H1 (cell line): ENCODE measurements around the gene AKAP7. TPM values are rescaled to one million over a fixed set of nuclear protein-coding genes. Genes with fewer than 3 reads are reported as not detected.
"Not testable (repeated sequence)": the region's sequence is repeated elsewhere in the genome, so short reads cannot be mapped to it uniquely, and the experiment has no call there.

Experiments
- CTCF ChIA-PET: fragments of 300-600 bp; sonication (Branson Sonifier 250); formaldehyde crosslinking; loops from one replicate; lab custom pipeline; 2021; ENCODE audit not compliant: partially characterized antibody; lab: Charles Lee
- POLR2A ChIA-PET: fragments of 300-600 bp; sonication (Branson Sonifier 250); formaldehyde crosslinking; loops from one replicate; lab custom pipeline; 2021; ENCODE audit warnings: inconsistent platforms; ENCODE audit not compliant: partially characterized antibody; lab: Charles Lee
- DNase-seq, 2 experiments: peaks; one replicate each; pipeline versions ENCODE4 v3.0.0 to v3.0.0-alpha.2; 2010 to 2022; ENCODE audit warnings: low spot score in 2 of 2, low read depth in 1 of 2, mixed read lengths in 1 of 2
- FAIRE-seq: peaks from 2 replicates; lab custom pipeline; 2011; peaks lifted over from hg19 to GRCh38; lab: Jason Lieb, UNC
- H2AFZ ChIP-seq: 2 replicates; pipeline ENCODE4 v1.8.1; 2012; ENCODE audit warnings: low read length, inconsistent platforms
- H2AK5ac ChIP-seq: 2 replicates; pipeline ENCODE4 v1.6.1; 2013; ENCODE audit warnings: low read depth, low read length
- H2BK120ac ChIP-seq: replicated peaks from 2 replicates; pipeline ENCODE3; 2013; ENCODE audit warnings: low read depth, low read length, inconsistent platforms
- H2BK12ac ChIP-seq: 2 replicates; pipeline ENCODE4 v1.6.1; 2013; ENCODE audit warnings: low read depth, low read length
- H2BK15ac ChIP-seq: 2 replicates; pipeline ENCODE4 v1.6.1; 2013; ENCODE audit warnings: low read length
- H2BK20ac ChIP-seq: 2 replicates; pipeline ENCODE4 v1.6.1; 2013; ENCODE audit warnings: low read length
- H2BK5ac ChIP-seq: 2 replicates; pipeline ENCODE4 v1.6.1; 2013; ENCODE audit warnings: low read depth, low read length
- H3K14ac ChIP-seq: 2 replicates; pipeline ENCODE4 v1.6.1; 2013; ENCODE audit warnings: inconsistent platforms; ENCODE audit not compliant: insufficient read length
- H3K18ac ChIP-seq: 2 replicates; pipeline ENCODE4 v1.6.1; 2013; ENCODE audit warnings: low read length; ENCODE audit errors: extremely low read depth
- H3K23ac ChIP-seq: 2 replicates; pipeline ENCODE4 v1.6.1; 2013; ENCODE audit warnings: inconsistent platforms; ENCODE audit not compliant: insufficient read length
- H3K23me2 ChIP-seq: 2 replicates; pipeline ENCODE4 v1.6.1; 2013; ENCODE audit warnings: low read depth, low read length
- H3K27ac ChIP-seq: 2 replicates; pipeline ENCODE4 v1.6.1; 2011; ENCODE audit warnings: low read depth, low read length, inconsistent platforms
- H3K27me3 ChIP-seq, 4 experiments: replicated peaks in 1 of 4; 1 replicate in 1 of 4; 2 replicates in 3 of 4; pipeline versions ENCODE4 v1.6.1 to v1.8.1; 2011 to 2013; ENCODE audit warnings: low read length in 3 of 4, mild to moderate bottlenecking in 3 of 4, inconsistent platforms in 2 of 4, mixed read lengths in 2 of 4, moderate library complexity in 1 of 4; ENCODE audit not compliant: control insufficient read depth in 3 of 4, insufficient read depth in 3 of 4; ENCODE audit errors: extremely low read depth in 1 of 4
- H3K36me3 ChIP-seq, 4 experiments: 2 replicates each; pipeline versions ENCODE4 v1.6.1 to v1.8.1; 2011 to 2013; ENCODE audit warnings: mild to moderate bottlenecking in 4 of 4, low read length in 3 of 4, moderate library complexity in 2 of 4, control low read depth in 1 of 4, inconsistent platforms in 1 of 4; ENCODE audit not compliant: insufficient read depth in 4 of 4, control insufficient read depth in 2 of 4
- H3K4ac ChIP-seq: replicated peaks from 2 replicates; pipeline ENCODE3; 2013; ENCODE audit warnings: low read length, low read depth, mixed read lengths, inconsistent platforms; ENCODE audit not compliant: insufficient read length
- H3K4me1 ChIP-seq, 4 experiments: replicated peaks in 1 of 4; 1 replicate in 1 of 4; 2 replicates in 3 of 4; pipeline versions ENCODE4 v1.6.1 to v1.8.1; 2011 to 2013; ENCODE audit warnings: low read length in 3 of 4, inconsistent platforms in 2 of 4, mixed read lengths in 1 of 4; ENCODE audit not compliant: insufficient read depth in 4 of 4, control insufficient read depth in 3 of 4
- H3K4me2 ChIP-seq, 2 experiments: 2 replicates each; pipeline versions ENCODE4 v1.6.1 to v1.8.1; 2011 to 2013; ENCODE audit warnings: low read depth in 2 of 2, low read length in 2 of 2, control low read depth in 1 of 2, inconsistent platforms in 1 of 2, mild to moderate bottlenecking in 1 of 2; ENCODE audit not compliant: insufficient read depth in 1 of 2
- H3K4me3 ChIP-seq, 4 experiments: fragments of 200-600, 300-600 bp in 1 of 4; sonication (generic), shearing (Covaris generic), sonication (Bioruptor Twin) in 1 of 4; 2 replicates each; pipeline versions ENCODE4 v1.5.1 to v1.8.1; 2011 to 2016; ENCODE audit warnings: low read length in 4 of 4, low read depth in 3 of 4, control low read depth in 2 of 4, inconsistent platforms in 2 of 4, mild to moderate bottlenecking in 2 of 4, mixed read lengths in 1 of 4, moderate library complexity in 1 of 4; ENCODE audit not compliant: insufficient read depth in 2 of 4; ENCODE audit errors: extremely low read depth in 1 of 4
- H3K56ac ChIP-seq: replicated peaks from 2 replicates; pipeline ENCODE3; 2013; ENCODE audit warnings: low read depth, mild to moderate bottlenecking, mixed read lengths, low read length, inconsistent platforms; ENCODE audit not compliant: insufficient read length
- H3K79me1 ChIP-seq: 2 replicates; pipeline ENCODE4 v1.6.1; 2013; ENCODE audit warnings: low read depth, low read length, control low read depth
- H3K79me2 ChIP-seq, 2 experiments: 2 replicates each; pipeline versions ENCODE4 v1.6.1 to v1.8.1; 2012 to 2013; ENCODE audit warnings: low read length in 2 of 2, mild to moderate bottlenecking in 2 of 2, inconsistent platforms in 1 of 2; ENCODE audit not compliant: insufficient read depth in 2 of 2, control insufficient read depth in 1 of 2
- H3K9ac ChIP-seq, 4 experiments: replicated peaks in 1 of 4; 1 replicate in 1 of 4; 2 replicates in 3 of 4; pipeline versions ENCODE4 v1.6.1 to v1.8.1; 2011 to 2013; ENCODE audit warnings: low read depth in 3 of 4, low read length in 3 of 4, control low read depth in 2 of 4, mild to moderate bottlenecking in 2 of 4, moderate library complexity in 2 of 4, inconsistent platforms in 1 of 4; ENCODE audit errors: extremely low read depth in 1 of 4
- H3K9me3 ChIP-seq, 2 experiments: 2 replicates each; pipeline versions ENCODE4 v1.6.1 to v1.8.1; 2012 to 2013; ENCODE audit warnings: mild to moderate bottlenecking in 2 of 2, moderate library complexity in 2 of 2, control low read depth in 1 of 2, inconsistent platforms in 1 of 2, low read depth in 1 of 2, low read length in 1 of 2, mixed read lengths in 1 of 2; ENCODE audit not compliant: insufficient read depth in 2 of 2
- H4K20me1 ChIP-seq, 2 experiments: replicated peaks in 1 of 2; 2 replicates each; pipeline versions ENCODE3 to v1.8.1; 2011 to 2013; ENCODE audit warnings: inconsistent platforms in 2 of 2, low read length in 2 of 2, mild to moderate bottlenecking in 1 of 2; ENCODE audit not compliant: insufficient read depth in 2 of 2, control insufficient read depth in 1 of 2
- H4K5ac ChIP-seq: 2 replicates; pipeline ENCODE4 v1.6.1; 2013; ENCODE audit warnings: low read length, low read depth, mixed read lengths, inconsistent platforms; ENCODE audit not compliant: insufficient read length
- H4K8ac ChIP-seq: 2 replicates; pipeline ENCODE4 v1.8.0; 2013; ENCODE audit warnings: mild to moderate bottlenecking, moderate library complexity, low read length, inconsistent platforms; ENCODE audit not compliant: insufficient read depth; ENCODE audit errors: extremely low read depth
- H4K91ac ChIP-seq: replicated peaks from 2 replicates; pipeline ENCODE3; 2013; ENCODE audit warnings: low read length, mixed read lengths, inconsistent platforms; ENCODE audit not compliant: insufficient read length
- WGBS, 2 experiments: shearing (Covaris generic) in 1 of 2; methylation state at CpG; one replicate each; pipeline versions ENCODE4 v1.1.6 to v1.1.7; 2013 to 2015; ENCODE audit warnings: low lambda C conversion rate in 2 of 2, mixed read lengths in 2 of 2, inconsistent platforms in 1 of 2, low coverage in 1 of 2, missing lambda C conversion rate in 1 of 2; ENCODE audit not compliant: insufficient replicate concordance in 2 of 2, insufficient coverage in 1 of 2, insufficient read length in 1 of 2; ENCODE audit errors: extremely low coverage in 1 of 2, missing lambda C conversion rate in 1 of 2; 5-methylcytosine and 5-hydroxymethylcytosine counted together
- polyA plus RNA-seq, 7 experiments: library from polyadenylated mRNA; depleted of rRNA in 3 of 7; stranded (reverse) in 5 of 7; unstranded in 2 of 7; fragments of >200 nt in 5 of 7; fragments of 200-250 nt in 2 of 7; gene quantifications; 1 replicate in 5 of 7; 2 replicates in 1 of 7; 4 replicates in 1 of 7; pipeline versions ENCODE4 v1.2.1 to v1.2.3, GENCODE V29; 2011 to 2013; ENCODE audit warnings: missing spikeins in 2 of 7, mixed read lengths in 2 of 7
- total RNA-seq: library from RNA; stranded (reverse); fragmentation: NEBNext Ultra II Directional; extraction: Animal tissue kit (Norgen Biotek cat#: 25700); gene quantifications from 2 replicates; pipeline ENCODE4 v1.2.1, GENCODE V29; 2021

AKAP7 gene
- total and polyA plus RNA-seq, 2 of the 8 experiments (the other 6 are each of a cell fraction or from before 2014, with no cell fraction given): 4.7 to 16.9 TPM

DNA sequence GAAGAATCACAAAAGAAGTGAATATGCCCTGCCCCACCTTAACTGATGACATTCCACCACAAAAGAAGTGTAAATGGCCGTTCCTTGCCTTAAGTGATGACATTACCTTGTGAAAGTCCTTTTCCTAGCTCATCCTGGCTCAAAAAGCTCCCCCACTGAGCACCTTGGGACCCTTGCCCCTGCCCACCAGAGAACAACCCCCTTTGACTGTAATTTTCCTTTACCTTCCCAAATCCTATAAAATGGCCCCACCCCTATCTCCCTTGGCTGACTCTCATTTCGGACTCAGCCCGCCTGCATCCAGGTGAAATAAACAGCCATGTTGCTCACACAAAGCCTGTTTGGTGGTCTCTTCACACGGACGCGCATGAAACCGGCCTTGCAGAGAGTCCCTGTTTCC is 165.6 kb downstream of the AKAP7 start:
- H3K9ac ChIP-seq, H3K18ac ChIP-seq, H3K79me2 ChIP-seq, H3K23me2 ChIP-seq, H2BK20ac ChIP-seq, FAIRE-seq, H3K79me1 ChIP-seq, H3K23ac ChIP-seq, H3K9me3 ChIP-seq, H2AFZ ChIP-seq, H3K27me3 ChIP-seq, H4K5ac ChIP-seq, H4K20me1 ChIP-seq, H2BK15ac ChIP-seq, H3K27ac ChIP-seq, H3K4me1 ChIP-seq, H3K14ac ChIP-seq, H3K4me2 ChIP-seq, POLR2A ChIA-PET, H2BK120ac ChIP-seq, H3K4me3 ChIP-seq, DNase-seq, H4K8ac ChIP-seq: not testable (repeated sequence)
- peak overlapping the region; percentile 99 for H3K4ac ChIP-seq
- CTCF ChIA-PET: interaction anchor here (1.6 kb wide), 1 partner anchor 184 kb away, joined by 3 read pairs; no protein-coding TSS in a partner anchor
- H4K91ac ChIP-seq: peak overlapping the region; percentile 95
- peak overlapping the region; percentile 60; the same call in 1 of the 2 replicates for H2AK5ac ChIP-seq
- H2BK12ac ChIP-seq: 0 out of 2 replicates have a peak overlapping the region, but pooled peaks have one; percentile 44
- peak overlapping the region; percentile 25 for H3K56ac ChIP-seq
- WGBS, 2 experiments: 88% methylated on average over 7 of the region's 7 CpGs; no CpG with 5 or more reads in 1 of the 2 experiments
- peak overlapping the region; percentile 88; the same call in 1 of the 2 replicates for H2BK5ac ChIP-seq
- H3K36me3 ChIP-seq: peaks cover 0 to 21% (median 0%) of the 10 kb centered on the region in 4 experiments; a peak in 1 of 8 replicates
